G401 (cell line): ENCODE measurements around the gene MAP2K7. TPM values are rescaled to one million over a fixed set of nuclear protein-coding genes. Genes with fewer than 3 reads are reported as not detected.

Source experiments
- DNase-seq: peaks from one replicate; pipeline ENCODE4 v3.0.0-alpha.2; 2015; ENCODE audit warnings: low spot score
- in situ Hi-C: cut with HindIII; loops from 2 replicates; pipeline ENCODE4 v1.10.0; 2016; ENCODE audit warnings: low sequenced_read_pairs, mixed read lengths
- total RNA-seq: library from RNA; depleted of rRNA; stranded (reverse); fragments of >200 nt; shearing (Covaris generic); gene quantifications from 2 replicates; pipeline ENCODE4 v1.2.3, GENCODE V29; 2014

Gene MAP2K7
- total RNA-seq, 1 experiment from 2014 or later: 16.2 TPM

- in situ Hi-C loops: no loop called here
- no peak for DNase-seq
These were observed 38.3 kb upstream of the MAP2K7 start for GRCh38 chr19:7865262-7865911.

GRCh38 chr19:7866399-7867091 is 37.1 kb upstream of the MAP2K7 start:
- DNase-seq: no peak
- in situ Hi-C loops: no loop called here

- DNase-seq: no peak
- in situ Hi-C loops: no loop called here
These were observed 36.4 kb upstream of the MAP2K7 start for GRCh38 chr19:7867092-7867844.

- in situ Hi-C loops: no loop called here
- peak; percentile 43 for DNase-seq
These were observed 35.4 kb upstream of the MAP2K7 start for GRCh38 chr19:7868326-7868670.

- DNase-seq: peak; percentile 64
- in situ Hi-C loops: no loop called here
These were observed 34.8 kb upstream of the MAP2K7 start for GRCh38 chr19:7868671-7869452.

GRCh38 chr19:7869453-7869909 is 34.2 kb upstream of the MAP2K7 start:
- DNase-seq: peak; percentile 37
- in situ Hi-C loops: no loop called here

GRCh38 chr19:7869910-7870511 is 33.7 kb upstream of the MAP2K7 start:
- in situ Hi-C loops: no loop called here
- DNase-seq: peak; percentile 67

- in situ Hi-C loops: no loop called here
These were observed 32.9 kb upstream of the MAP2K7 start for GRCh38 chr19:7870571-7871436.

GRCh38 chr19:7871437-7872305 is 32.0 kb upstream of the MAP2K7 start:
- peak; percentile 80 for DNase-seq
- in situ Hi-C loops: no loop called here

More at GRCh38 chr19:7870571-7871436, 32.9 kb upstream of the MAP2K7 start:
- DNase-seq: peak; percentile 71

GRCh38 chr19:7872306-7873204 is 31.1 kb upstream of the MAP2K7 start:
- in situ Hi-C loops: no loop called here
- no peak for DNase-seq

GRCh38 chr19:7873304-7874075 is 30.2 kb upstream of the MAP2K7 start:
- peak; percentile 38 for DNase-seq
- in situ Hi-C loops: no loop called here

- in situ Hi-C loops: no loop called here
- peak; percentile 92 for DNase-seq
These were observed 29.4 kb upstream of the MAP2K7 start, which contains the start of gene PRR36 for GRCh38 chr19:7874076-7874896. PRR36 (minus strand) TSS chr19:7874390; CDS start chr19:7873689, 701 bp downstream.

- in situ Hi-C loops: no loop called here
- no peak for DNase-seq
These were observed 28.8 kb upstream of the MAP2K7 start for GRCh38 chr19:7874897-7875273.

- in situ Hi-C loops: no loop called here
- no peak for DNase-seq
These were observed 26.3 kb upstream of the MAP2K7 start for GRCh38 chr19:7877249-7877836.
